GM13976 (cell line): Measurements from ENCODE around the gene SFMBT2.

Source experiments
- DNase-seq: peaks from one replicate; pipeline ENCODE4 v3.0.0; 2012; ENCODE audit warnings: low spot score
- in situ Hi-C: fragments of 300-500 bp; cut with MboI; formaldehyde crosslinking; loops from one replicate; pipeline ENCODE4 v1.12.0; 2022; ENCODE audit warnings: low sequenced_read_pairs, mixed read lengths, inconsistent platforms; ENCODE audit not compliant: unreplicated experiment
- TF ChIP-seq, protein P1 (sequence below): IDR thresholded peaks from 2 replicates; pipeline ENCODE4 v1.5.1; 2012; ENCODE audit warnings: borderline replicate concordance, mild to moderate bottlenecking; ENCODE audit not compliant: insufficient read depth; ENCODE audit errors: extremely low read depth, missing control alignments, control extremely low read depth

Gene SFMBT2

GRCh38 chr10:7119325-7120015 lies 291.4 kb downstream of the SFMBT2 start:
- in situ Hi-C loops: loop anchor here (25.0 kb wide), 1 partner anchor 293 kb away; the partner anchor contains the start of gene SFMBT2
- TF ChIP-seq, protein P1, sequence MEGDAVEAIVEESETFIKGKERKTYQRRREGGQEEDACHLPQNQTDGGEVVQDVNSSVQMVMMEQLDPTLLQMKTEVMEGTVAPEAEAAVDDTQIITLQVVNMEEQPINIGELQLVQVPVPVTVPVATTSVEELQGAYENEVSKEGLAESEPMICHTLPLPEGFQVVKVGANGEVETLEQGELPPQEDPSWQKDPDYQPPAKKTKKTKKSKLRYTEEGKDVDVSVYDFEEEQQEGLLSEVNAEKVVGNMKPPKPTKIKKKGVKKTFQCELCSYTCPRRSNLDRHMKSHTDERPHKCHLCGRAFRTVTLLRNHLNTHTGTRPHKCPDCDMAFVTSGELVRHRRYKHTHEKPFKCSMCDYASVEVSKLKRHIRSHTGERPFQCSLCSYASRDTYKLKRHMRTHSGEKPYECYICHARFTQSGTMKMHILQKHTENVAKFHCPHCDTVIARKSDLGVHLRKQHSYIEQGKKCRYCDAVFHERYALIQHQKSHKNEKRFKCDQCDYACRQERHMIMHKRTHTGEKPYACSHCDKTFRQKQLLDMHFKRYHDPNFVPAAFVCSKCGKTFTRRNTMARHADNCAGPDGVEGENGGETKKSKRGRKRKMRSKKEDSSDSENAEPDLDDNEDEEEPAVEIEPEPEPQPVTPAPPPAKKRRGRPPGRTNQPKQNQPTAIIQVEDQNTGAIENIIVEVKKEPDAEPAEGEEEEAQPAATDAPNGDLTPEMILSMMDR: no peak
- no peak for DNase-seq

GRCh38 chr10:7117806-7118674 lies 292.8 kb downstream of the SFMBT2 start:
- in situ Hi-C loops: loop anchor here (25.0 kb wide), 1 partner anchor 294 kb away; the partner anchor contains the start of gene SFMBT2
- no peak for DNase-seq
- TF ChIP-seq, protein P1: no peak

- TF ChIP-seq, protein P1: no peak
- DNase-seq: no peak
- in situ Hi-C loops: loop anchor here (25.0 kb wide), 1 partner anchor 295 kb away; the partner anchor contains the start of gene SFMBT2
Measured at GRCh38 chr10:7117177-7117799, 293.5 kb downstream of the SFMBT2 start.

DNA sequence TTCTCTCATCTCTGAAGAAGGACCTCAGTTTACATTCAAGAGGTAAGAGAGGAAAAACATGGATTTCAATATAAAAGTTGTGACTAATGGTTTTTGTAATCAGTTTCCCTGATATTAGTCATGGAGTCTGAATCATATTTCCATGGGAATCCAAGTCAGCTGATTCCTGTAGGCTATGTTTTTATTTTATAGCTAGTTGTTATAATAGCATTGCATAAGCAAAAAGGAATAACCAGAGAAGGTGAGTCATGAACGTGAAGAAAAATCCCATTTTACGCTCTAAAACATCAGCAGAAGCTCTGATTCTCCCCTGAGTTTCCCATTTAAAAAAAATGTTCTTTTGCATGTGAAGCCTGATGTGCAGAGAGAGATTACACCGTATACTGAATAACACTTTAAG lies 299.3 kb downstream of the SFMBT2 start:
- in situ Hi-C loops: loop anchor here (25.0 kb wide), 1 partner anchor 301 kb away; the partner anchor contains the start of gene SFMBT2
- TF ChIP-seq, protein P1: no peak
- no peak for DNase-seq

GRCh38 chr10:7111089-7111488 lies 299.7 kb downstream of the SFMBT2 start:
- no peak for DNase-seq
- TF ChIP-seq, protein P1: no peak
- in situ Hi-C loops: loop anchor here (25.0 kb wide), 1 partner anchor 301 kb away; the partner anchor contains the start of gene SFMBT2
